ENCODE measurements around the gene COPG2.
"Not testable (repeated sequence)": the region's sequence is repeated elsewhere in the genome, so short reads cannot be mapped to it uniquely, and the experiment has no call there.

Gene COPG2

GRCh38 chr7:130521258-130521951 is 147.1 kb downstream of the COPG2 start:
- Histone ChIP-seq H3K9me3 (no peaks in the 10 kb centered on the region), H3K36me3 (peaks cover 0 to 22% (median 7%) of the 10 kb centered on the region in 3 donors), H3K4me1 (no peaks in the 10 kb centered on the region), H3K27ac (no peak overlapping the region), H3K27me3 (no peaks in the 10 kb centered on the region), H3K4me3 (no peak overlapping the region)
- intact Hi-C loops (cut with DNase I; ENCODE audit: low total_unique reads), result no loop called here
- TF ChIP-seq CTCF (IDR thresholded peaks at IDR 0.05), result no peak
- no peak for DNase-seq

- no peak for DNase-seq
- H3K4me3 ChIP-seq, result no peak overlapping the region
- H3K27me3 ChIP-seq, result no peaks in the 10 kb centered on the region
- intact Hi-C loops (cut with DNase I; ENCODE audit: low total_unique reads), result no loop called here
- no peaks in the 10 kb centered on the region for H3K9me3 ChIP-seq
- no peak overlapping the region for H3K27ac ChIP-seq
- H3K4me1 ChIP-seq, result no peaks in the 10 kb centered on the region
- TF ChIP-seq CTCF (IDR thresholded peaks at IDR 0.05), result no peak
- H3K36me3 ChIP-seq, result peaks cover 0 to 13% (median 10%) of the 10 kb centered on the region in 3 donors
Observed at GRCh38 chr7:130515315-130516040, 153.1 kb downstream of the COPG2 start.

GRCh38 chr7:130513447-130513846 is 155.1 kb downstream of the COPG2 start:
- H3K27me3 ChIP-seq, result no peaks in the 10 kb centered on the region
- no peak for DNase-seq
- TF ChIP-seq CTCF (IDR thresholded peaks at IDR 0.05), result no peak
- H3K4me3 ChIP-seq, result no peak overlapping the region
- H3K4me1 ChIP-seq, result no peaks in the 10 kb centered on the region
- peaks cover under 1 to 25% (median 13%) of the 10 kb centered on the region in 3 donors for H3K36me3 ChIP-seq
- no peaks in the 10 kb centered on the region for H3K9me3 ChIP-seq
- no peak overlapping the region for H3K27ac ChIP-seq
- intact Hi-C loops (cut with DNase I; ENCODE audit: low total_unique reads), result no loop called here

GRCh38 chr7:130512038-130512437 is 156.5 kb downstream of the COPG2 start:
- DNase-seq; intact Hi-C loops (cut with DNase I; ENCODE audit: low total_unique reads); H3K27ac ChIP-seq; H3K9me3 ChIP-seq; H3K4me1 ChIP-seq; H3K27me3 ChIP-seq; H3K4me3 ChIP-seq: not testable (repeated sequence)
- H3K36me3 ChIP-seq, result peaks cover 13 to 31% (median 22%) of the 10 kb centered on the region in 3 donors

- Histone ChIP-seq H3K4me3 (no peak overlapping the region), H3K27me3 (no peaks in the 10 kb centered on the region), H3K9me3 (no peaks in the 10 kb centered on the region), H3K4me1 (no peaks in the 10 kb centered on the region), H3K27ac (no peak overlapping the region), H3K36me3 (peaks cover 24 to 62% (median 27%) of the 10 kb centered on the region in 3 donors)
- no peak for TF ChIP-seq CTCF (IDR thresholded peaks at IDR 0.05)
- intact Hi-C loops (cut with DNase I; ENCODE audit: low total_unique reads), result no loop called here
- DNase-seq, result no peak
Observed at GRCh38 chr7:130506358-130506757, 162.2 kb downstream of the COPG2 start.

GRCh38 chr7:130505753-130506152 is 162.8 kb downstream of the COPG2 start:
- no peak for DNase-seq
- no peaks in the 10 kb centered on the region for H3K9me3 ChIP-seq
- no peaks in the 10 kb centered on the region for H3K4me1 ChIP-seq
- H3K27ac ChIP-seq, result no peak overlapping the region
- no peaks in the 10 kb centered on the region for H3K27me3 ChIP-seq
- peaks cover 24 to 59% (median 27%) of the 10 kb centered on the region in 3 donors for H3K36me3 ChIP-seq
- H3K4me3 ChIP-seq, result no peak overlapping the region
- intact Hi-C loops (cut with DNase I; ENCODE audit: low total_unique reads), result no loop called here
- no peak for TF ChIP-seq CTCF (IDR thresholded peaks at IDR 0.05)

All from tibial artery (tissue), 4 donors.